Subcutaneous adipose tissue (tissue), 4 donors: ENCODE measurements around the gene OR6K6. TPM values are rescaled to one million over a fixed set of nuclear protein-coding genes. Genes with fewer than 3 reads are reported as not detected.

ENCODE experiments used
- CTCF ChIP-seq: fragments of 450-650 bp; IDR thresholded peaks from one replicate; pipeline ENCODE4 v1.5.1; 2016; ENCODE audit warnings: low read depth, mild to moderate bottlenecking, control low read depth, antibody characterized with exemption, moderate library complexity
- total RNA-seq, 4 donors: library from RNA; depleted of rRNA; stranded (reverse); fragments of >200 nt; gene quantifications; one replicate each; pipeline ENCODE4 v1.1.0, GENCODE V29; 2016

The OR6K6 gene
- total RNA-seq, 4 donors from 2014 or later = not detected

GRCh38 chr1:158771950-158772866 is 17.7 kb downstream of the OR6K6 start, which contains the start of gene OR6N1:
TSS of gene OR6N1 (minus strand) at chr1:158772195. CDS start at chr1:158766682, 5,513 bp downstream.
- no peak for TF ChIP-seq CTCF

DNA sequence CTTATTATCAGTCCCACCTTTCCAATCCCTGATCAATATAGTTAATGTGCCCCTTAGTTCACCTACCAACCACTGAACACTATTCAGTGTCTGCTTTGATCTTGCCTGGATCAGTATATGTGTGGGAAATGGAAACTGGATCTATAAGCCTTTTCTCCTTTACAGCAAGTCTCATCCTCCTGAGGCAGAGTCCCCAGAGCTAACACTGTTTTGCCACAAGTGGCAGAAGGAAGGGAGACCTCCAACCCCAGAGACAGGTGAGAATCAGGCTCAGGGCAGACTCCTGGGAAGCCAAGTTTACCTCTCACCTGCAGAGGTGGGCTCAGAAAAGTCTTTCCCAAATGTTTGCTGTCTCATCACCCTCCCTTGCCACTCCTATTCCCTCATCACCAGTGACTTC is 26.6 kb downstream of the OR6K6 start, which contains the start of gene OR6N2:
Gene OR6N2, minus strand, starts transcription at position 101 of the 400 bp plus-strand sequence. CDS start 3,569 bp downstream, outside the sequence.
- TF ChIP-seq CTCF = no peak

GRCh38 chr1:158793604-158794003 is 39.1 kb downstream of the OR6K6 start:
- TF ChIP-seq CTCF = no peak

GRCh38 chr1:158794247-158794646 is 39.7 kb downstream of the OR6K6 start:
- TF ChIP-seq CTCF = no peak

- no peak for TF ChIP-seq CTCF
Observed at GRCh38 chr1:158798531-158798930, 44.0 kb downstream of the OR6K6 start.

GRCh38 chr1:158799689-158800088 is 45.2 kb downstream of the OR6K6 start:
- TF ChIP-seq CTCF = no peak

GRCh38 chr1:158800526-158800925 is 46.0 kb downstream of the OR6K6 start:
- TF ChIP-seq CTCF = no peak
